NAMALWA (cell line): ENCODE data around the gene SRBD1.

Source experiments
- DNase-seq: peaks from one replicate; pipeline ENCODE4 v3.0.0-alpha.2; 2015; ENCODE audit warnings: low spot score

SRBD1 gene

DNA sequence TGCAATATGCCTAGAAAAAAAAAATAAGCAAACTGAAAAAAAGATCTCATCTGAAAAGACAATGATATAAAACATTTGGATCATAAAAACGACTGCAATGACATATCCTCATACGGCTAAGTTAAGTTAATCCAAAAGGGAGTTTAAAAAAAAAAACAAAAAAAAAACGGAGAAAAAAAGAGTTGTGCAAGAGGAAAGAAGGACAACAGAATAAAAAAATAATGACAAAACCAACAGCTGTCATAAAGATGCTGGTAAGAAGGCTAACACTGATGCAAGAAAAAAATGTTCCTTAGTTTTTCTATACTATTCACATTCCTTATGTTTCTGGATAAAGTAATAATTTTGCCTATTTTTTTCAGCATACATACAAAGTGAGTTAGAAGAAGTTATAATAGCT, 192.5 kb downstream of the SRBD1 start:
- DNase-seq, result no peak

DNA sequence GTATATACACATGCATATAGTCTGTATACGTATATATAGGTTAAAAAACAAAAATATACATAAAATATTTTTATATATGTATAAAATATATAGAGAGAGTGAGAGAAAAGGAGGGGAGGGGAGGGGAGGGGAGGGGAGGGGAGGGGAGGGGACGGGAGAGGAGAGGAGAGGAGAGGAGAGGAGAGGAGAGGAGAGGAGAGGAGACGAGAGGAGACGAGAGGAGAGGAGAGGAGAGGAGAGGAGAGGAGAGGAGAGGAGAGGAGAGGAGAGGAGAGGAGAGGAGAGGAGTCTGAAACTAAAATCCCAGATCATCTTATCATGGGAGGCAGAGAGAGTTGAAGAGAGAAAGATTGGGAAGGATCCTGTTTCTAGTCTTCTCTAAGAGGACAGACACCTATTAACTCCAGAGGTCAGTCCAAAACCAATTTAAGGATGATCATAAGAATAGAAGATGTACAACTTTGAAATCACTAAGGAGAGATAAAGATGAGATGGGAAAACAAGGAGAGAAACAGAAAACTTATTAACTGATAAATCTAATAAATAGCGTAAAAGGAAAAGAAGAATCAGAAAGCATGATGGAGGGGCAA, 195.4 kb downstream of the SRBD1 start:
- no peak for DNase-seq

DNA sequence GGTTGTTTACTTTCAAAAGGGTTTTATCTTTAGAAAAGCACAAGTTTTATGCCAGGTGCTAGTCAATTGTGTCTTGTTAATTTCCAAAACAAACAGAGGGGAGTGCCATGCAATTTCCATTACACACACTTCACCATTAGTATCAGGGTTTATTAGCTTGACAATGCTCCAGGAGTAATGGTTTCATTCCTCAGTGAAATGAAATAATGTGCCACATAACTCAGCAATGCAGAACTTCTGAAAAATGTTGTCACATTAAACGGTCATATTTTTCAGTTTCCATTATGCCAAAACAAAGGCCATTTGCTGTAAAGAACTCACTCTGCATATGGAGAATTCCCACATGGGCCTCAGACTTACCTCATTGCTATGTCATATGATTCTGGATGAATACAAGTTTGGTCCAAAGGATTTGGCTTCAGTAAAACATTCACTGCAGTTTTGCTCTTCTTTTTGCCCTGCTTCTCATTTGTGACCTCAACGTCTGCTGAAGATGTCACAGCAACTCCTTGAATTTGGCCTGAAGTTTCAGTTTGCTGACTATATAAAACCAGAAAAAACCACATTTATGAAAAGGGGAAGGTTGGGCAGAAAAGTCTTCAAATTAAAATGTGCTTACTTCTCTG, 198.2 kb downstream of the SRBD1 start:
- no peak for DNase-seq

DNA sequence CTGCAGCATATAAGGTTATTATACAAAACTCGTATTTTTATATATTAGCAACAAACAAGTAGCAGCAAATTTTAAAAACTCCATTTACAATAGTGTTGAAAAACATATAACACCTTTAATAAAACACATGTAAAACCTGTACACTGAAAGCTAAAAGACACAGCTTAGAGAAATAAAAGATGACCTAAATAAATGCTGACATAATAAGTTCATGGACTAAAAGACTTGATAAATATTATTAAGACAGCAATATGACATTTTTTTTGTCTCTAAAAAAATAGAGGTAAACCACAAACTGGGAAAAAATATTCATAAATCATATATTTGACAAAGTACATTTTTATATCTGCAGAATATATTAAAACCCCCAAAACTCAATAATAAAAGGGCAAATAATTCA, 201.4 kb downstream of the SRBD1 start:
- DNase-seq, result no peak

DNA sequence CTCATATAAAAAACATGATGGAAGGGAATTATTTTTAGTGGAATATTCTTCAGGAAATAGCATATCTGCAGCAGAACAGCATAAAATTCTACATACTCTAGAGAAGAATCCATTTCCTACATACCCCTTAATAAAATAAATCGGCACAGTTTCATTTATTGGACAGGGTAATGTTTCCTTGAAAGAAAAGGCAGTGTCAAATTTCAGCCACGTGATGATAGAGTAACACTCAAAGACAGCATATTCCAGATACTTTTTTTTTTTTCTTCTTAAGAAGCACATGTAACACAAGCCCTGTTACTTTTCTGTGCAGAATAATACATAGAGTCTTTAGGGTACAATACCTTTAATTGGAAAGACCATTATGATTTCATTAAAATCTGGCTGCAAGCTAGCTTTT, 204.4 kb downstream of the SRBD1 start:
- no peak for DNase-seq

DNA sequence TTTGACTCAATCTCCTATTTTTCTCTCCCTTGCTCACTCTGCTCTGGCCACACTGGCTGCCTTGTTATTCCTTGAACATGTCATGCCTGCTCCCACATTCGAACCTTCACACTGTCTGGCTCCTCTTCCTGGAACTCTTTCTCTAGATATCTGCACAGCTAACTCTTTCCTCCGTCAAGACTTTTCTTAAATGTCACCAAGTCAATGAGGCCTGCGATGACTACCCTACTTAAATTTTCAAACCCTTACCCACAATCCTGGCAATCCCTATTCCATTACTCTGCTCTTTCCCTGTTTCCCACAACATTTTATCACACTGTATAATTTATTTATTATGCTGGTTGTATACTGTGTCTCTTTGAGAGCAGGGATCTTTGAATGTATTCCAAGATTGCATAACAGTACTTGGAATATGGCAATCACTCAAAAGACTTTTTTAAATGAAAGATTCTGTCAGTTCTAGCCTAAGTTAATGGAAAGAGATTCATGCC, 206.2 kb downstream of the SRBD1 start:
- no peak for DNase-seq

DNA sequence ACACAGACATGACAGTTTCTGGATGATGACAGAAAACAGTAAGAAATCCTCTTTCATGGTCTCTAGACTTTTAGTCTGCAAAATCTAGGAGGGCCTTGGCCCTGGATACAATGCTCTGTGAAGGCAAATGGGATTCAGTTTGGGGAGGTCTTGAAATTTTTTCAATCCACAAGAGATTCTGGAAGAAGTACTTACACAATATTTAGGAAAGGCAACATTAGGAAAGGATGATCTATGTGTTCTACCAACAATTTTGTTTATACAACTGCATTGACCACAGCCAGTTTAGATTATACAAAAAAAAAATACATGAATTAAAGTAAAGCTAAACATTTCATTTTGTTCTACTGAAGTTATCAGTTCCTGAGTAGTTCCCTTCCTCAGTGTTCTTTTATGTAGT, 208.0 kb downstream of the SRBD1 start:
- DNase-seq, result no peak

DNA sequence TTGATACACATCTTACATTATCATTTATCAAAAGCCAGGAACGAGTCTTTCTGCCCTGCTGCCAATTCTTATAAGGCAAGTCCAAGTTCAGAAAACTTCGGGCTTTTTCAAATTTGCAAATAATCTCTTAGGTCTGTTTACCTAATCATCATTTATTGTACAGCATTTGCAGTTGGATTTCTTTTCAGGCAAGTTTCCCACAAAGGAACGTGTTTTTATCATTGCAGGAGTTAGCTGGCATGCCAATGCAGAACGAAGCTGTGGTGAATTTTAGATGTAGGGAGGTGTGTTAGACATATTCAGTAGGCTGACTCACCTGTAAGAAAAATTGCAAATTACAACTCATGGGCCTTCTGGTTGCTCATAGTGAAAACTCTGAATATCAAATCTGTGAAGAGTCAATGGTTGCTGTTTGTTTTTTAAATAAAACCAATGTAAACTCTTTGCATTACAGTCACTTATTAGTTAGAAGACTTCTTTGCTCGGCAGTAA, 209.6 kb downstream of the SRBD1 start:
- no peak for DNase-seq

DNA sequence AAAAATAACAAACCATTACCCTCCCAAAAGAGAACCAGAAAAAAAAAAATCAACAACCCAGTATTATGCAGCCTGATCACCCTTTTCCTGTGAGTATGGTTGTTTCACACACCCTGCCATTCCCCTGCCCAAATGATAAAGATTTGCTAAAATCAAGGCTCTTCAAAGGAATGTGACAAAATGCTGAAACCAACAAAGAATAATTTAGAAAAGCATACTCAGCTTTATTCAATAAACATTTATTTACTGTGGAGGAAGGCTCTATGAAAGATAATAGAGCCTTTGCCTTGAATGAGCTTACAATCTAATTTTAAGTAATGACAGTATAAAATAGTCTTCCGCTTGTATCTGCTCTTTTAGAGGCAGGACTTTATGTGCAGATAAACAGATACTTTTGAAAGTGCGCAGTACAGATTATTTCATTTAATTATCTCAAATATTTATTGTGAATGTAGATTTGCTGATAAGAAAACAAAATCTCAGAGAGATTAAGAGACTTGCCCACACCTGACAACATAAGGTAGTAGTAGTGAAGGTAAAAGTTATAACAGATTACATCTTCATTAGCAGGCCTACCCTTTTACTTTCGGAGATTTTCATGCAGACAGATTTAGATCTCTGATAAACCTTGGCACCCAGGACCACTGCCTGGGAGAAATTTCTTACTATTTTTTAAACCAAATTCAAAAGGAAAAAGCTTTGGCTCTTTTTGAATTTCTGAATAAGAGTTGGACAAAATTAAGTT, 211.9 kb downstream of the SRBD1 start:
- no peak for DNase-seq

DNA sequence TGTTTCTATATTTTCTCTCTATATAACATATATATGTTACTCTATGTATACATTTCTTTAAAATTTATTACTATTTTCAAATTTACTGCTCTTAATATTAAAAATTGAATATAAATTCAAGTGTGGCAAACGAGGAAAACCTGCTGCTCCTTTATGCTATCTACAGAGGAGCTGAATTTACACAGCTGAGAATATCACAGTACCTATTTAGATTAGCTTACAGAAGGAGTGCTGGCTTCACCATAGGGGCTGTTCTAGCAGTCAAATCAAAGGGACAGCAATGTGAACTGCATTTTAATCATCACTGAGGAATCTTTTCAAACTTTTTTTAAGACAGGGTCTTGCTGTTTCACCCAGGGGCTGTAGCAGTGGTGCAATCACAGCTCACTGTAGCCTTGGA, 213.8 kb downstream of the SRBD1 start:
- DNase-seq, result no peak

DNA sequence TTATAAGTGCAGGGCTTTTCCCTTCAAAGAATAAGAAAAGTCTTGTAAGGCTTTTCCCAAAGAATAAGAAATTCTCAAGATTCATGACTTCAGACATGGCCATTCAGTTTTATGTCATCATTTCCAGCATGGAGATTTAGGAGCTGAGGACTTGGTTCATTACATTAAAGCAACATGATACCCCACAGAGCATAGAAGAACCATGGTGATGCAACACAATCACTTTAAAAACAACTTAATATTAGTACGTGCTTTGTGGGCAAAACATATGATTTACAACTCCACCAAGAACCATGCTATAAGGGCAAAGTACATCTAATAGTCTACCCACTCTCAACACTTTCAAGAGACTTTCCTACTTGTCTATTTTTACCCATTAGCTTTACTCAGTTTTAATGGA, 214.4 kb downstream of the SRBD1 start:
- DNase-seq, result no peak

DNA sequence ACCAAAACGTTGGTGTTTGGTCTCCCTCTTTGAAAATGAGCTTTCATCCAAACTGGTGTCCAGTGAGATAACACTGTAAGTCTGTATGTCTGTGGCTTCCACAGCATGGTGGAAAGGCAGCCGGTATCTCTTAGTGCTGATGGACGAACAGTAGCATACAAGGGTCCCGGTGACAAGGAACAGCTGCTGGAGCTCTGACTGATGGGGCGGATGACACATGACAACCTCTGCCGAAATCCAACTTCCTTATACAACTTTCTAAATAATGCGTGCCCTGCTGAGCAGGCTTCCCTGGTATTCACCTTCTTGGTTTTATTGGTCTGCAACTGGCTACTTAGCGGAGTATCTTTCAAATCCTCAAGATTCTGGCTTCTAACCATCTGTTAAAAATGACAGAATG, 216.2 kb downstream of the SRBD1 start:
- DNase-seq, result no peak

DNA sequence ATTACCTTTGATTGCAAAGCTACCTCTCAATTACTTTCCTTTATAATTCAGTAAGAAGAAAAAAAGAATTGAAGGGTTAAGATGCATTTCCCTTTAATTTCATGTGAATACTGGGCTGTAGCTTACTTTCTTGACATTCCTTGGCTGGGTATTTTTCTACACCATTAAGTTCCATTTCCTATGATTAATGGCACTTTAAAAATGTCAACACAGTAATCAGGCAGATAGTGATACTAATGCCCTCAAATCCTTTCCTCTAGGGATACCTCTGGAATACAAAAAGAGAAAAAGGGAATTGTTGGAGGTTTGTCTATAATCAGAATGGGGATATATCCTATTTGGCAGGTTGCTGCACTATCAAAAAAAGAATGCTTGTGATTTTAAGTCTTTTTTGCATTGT, 216.9 kb downstream of the SRBD1 start:
- no peak for DNase-seq

DNA sequence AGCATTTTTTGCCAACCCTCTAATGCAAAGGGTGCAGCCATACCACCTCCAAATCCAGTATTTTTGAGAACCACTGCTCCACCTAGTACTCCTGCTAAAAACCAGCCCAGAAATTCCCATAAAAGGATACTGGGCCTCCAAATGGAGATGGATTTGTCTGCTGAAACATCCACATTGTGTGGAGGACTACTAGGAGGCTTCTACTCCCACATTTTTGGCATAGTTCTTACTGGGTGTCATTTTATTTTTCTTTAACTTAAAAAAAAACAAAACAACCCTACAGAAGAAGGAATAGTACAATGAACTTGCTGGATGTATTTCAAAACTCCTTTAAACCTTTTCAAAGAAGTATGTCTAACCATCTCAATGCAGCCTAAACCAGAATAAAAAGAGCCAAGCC, 219.2 kb downstream of the SRBD1 start:
- no peak for DNase-seq

DNA sequence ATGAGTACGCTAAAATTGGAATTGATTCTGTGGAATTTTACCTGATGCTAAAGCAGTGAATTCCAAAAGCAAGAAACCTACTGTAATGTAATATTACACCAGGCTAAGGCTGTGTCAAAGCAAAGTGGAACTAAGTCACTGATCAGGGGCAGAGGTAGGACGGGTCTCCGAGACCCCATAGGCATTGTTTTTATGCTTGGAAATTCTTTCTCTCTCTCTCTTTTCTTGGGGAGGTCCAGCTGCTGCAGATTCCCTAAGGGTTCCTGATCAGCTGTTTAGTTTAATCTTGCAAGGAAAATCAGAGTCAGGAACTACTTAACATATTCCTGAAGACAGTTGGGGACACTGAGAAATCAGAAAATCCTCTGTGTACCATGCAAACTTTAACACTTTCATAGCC, 220.2 kb downstream of the SRBD1 start:
- DNase-seq, result no peak

DNA sequence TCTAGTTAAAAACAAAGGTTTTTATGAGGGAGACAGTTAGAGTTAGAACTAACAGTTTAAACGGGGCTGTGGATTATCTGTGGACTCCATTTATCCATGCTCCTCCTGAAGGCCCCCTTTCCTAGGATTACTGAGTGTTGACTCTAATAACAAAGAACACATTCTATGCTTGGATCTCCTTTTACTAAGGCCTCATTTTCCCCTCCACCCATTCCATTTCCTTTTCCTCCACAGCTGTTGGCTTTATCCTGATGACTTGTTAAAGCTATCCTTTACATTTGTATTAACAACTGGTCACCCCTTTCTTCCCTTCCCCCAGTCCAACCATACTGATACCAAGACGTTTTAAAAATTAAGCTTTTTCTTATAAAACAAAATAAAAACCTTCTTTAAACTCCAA, 220.6 kb downstream of the SRBD1 start:
- DNase-seq, result no peak

DNA sequence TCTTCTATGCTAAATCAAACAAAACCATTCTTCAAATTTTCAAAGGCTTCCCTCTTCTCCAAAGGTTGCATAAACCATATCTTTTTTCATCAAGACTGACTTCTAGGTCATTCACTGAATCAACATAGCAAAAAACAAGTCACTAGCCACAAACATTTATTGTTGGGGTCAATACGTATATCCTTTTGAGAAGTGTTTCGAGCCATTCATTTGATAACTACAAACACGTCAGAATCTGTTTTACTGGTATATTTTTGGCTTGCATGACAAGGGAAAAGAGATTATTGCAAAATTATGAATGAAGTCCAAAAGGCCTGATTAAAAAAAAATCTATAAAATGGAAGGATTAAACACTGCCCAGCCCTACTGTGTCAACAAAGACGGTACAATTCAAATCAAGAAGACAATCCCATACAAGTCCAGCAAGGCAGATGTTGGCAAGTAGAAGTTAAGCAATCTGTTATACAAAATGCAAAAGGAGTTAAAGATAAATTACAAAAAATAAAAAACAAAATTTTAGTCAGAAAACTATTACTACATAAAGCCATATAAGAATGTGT, 222.4 kb downstream of the SRBD1 start:
- DNase-seq, result no peak

DNA sequence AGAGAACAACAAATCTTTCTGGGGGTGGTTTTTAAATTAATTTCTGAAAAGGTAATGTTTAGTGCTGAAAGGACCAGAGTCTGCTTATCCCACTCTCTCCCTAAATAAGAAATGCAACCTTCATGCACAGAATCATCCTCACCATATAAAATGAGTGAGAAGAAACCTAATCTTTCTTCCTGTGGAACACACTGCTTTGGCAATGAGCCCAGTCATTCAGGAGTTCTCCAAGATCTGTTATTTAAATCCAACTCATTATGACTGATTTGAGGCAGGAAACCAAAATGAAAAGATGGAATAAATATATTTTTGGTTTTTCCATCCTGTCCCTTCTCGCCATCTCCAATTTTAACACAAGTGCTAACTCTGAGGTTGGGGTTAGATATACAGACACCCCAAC, 228.3 kb downstream of the SRBD1 start:
- DNase-seq, result no peak

DNA sequence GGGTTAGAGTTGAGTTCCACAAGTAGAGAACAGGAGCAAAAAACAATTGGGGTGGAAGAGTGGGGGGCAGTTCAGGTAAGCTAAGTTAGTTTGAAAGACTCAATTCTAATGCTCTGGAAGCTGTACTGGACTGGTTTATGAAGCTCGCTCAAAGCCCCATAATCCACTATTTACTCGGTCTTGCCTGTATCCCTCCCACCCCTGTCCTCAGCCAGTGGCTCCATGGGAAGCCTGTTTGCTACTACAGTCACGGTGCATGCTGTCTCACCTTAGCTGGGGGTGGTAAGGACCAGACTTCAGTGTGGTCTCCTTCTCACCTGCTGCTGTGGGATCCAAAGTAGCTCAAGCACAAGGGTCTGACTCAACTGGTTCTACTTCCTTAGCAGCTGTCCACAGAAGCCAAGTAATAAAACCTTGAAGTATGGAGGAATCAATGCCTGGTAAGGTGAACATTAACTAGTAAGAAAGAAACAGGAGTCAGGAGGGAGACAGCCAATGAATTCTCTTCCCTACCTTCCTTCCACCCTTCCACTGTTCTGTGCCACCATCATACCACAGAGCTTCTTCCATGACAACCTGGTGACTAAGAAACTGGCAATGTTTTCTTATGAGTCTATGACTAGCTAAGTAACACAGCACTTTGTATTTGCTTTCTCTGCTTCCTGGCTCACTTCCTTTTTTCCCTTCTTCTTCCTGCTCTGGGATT, 230.8 kb downstream of the SRBD1 start:
- no peak for DNase-seq

DNA sequence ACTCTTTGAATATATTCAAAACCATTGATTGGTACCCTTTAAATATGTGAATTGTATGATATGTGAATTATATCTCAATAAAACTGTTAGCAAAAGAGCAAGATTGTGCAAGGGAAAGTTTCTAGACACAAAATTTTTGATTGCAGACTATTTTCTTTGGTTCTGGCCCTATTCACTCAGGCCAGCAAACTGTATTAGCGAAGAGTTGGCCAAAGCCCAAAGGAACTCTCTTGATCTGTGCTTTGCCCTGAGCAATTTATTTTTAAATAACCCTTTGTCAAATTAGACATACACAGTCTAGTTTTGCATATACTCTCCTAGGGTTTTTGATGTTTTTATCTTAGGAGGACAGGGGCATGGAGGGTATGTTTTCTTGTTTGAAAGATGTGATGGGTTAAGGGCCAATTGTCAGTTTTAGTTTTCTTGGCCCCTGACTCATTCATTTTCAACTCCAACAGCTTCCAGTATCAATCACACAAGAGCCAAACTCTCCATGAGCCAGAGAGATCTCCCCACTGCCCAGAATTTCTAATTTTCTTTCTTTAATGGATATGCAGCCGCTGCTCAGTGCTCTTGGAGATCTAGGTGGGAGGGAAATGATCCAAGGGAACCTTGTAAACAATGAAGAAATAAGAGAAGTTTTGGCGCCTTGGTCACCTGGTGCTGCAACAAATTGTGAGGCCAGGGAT, 231.5 kb downstream of the SRBD1 start:
- DNase-seq, result no peak

DNA sequence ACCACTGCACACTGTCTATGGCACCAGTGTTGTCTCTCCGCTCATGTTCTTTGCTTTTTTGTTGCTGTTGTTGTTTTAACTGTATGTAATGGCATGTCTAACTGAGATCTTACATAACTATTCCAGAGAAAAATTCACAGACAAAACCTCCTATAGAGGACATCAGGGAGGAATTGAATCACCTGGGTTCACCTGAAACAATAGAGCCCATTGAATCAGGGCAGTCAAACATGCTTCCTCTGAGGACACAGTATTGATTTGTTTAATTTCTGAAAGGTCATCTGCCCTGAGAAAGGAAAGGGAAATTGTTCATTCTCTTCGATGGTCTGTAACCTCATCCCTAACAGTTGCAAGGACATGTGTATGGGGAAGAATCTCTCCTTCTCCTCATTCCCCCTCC, 237.5 kb downstream of the SRBD1 start:
- no peak for DNase-seq

DNA sequence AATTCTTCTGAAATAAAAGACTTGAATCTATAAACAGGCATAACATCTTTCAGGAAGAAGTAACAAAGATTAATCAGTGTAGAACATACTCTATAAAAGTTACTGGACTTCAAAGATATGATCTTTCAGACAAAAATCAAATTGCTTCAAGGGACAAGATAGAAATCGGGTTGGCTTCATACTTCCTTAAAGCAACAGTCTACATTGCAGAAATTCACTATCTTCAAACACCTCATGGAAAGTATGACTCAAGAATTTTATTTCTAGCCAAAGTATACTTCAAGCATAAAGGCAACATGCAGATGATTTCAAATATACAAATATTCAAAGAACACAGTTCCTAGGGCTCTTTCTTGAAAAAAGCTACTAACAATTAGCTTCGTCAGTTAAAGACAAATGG, 240.7 kb downstream of the SRBD1 start:
- DNase-seq, result peak; percentile 46
